GM19099 (cell line): Measurements from ENCODE around the gene CTXND1.

Experiments used
- POLR2A ChIP-seq: IDR thresholded peaks from 3 replicates; pipeline ENCODE4 v1.6.1; 2011; ENCODE audit warnings: low read depth; ENCODE audit not compliant: insufficient read length; ENCODE audit errors: extremely low read depth

The CTXND1 gene

DNA sequence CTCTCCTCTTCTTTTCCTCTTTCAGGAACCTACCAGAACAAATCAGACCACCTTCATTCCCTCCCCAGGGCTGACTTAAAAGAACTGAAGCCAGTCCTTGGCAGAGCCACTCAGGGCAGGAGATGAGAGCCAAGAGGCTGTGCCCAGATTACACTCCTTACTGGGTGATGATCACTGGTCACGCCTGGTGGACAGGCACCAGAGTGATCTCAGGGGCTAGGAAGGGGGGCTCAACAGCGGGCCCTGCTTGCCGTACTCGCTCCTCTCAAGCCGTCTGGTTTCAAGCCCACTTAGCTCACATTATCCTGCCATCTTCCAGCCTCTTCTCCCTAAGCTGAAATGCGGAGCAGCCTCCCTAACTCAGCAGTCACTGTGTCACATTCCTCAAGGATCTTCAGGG lies 100.9 kb downstream of the CTXND1 start:
- no peak for TF ChIP-seq POLR2A
